Aorta (tissue), 5 donors: ENCODE measurements around the gene TLN1. TPM values are rescaled to one million over a fixed set of nuclear protein-coding genes. Genes with fewer than 3 reads are reported as not detected.

Experiments
- ATAC-seq: fragments of 200-7000 bp; cut with Tn5 transposase; one replicate; pipeline ENCODE4 v1.9.1; 2022; ENCODE audit warnings: moderate library complexity; ENCODE audit not compliant: low FRiP score
- DNase-seq, 2 donors: peaks; one replicate each; pipeline ENCODE4 v3.0.0-alpha.2; 2020
- H3K27ac ChIP-seq, 2 donors: one replicate each; pipeline ENCODE4 v1.5.1; 2013; ENCODE audit warnings: low read length in 2 of 2, mild to moderate bottlenecking in 2 of 2, moderate library complexity in 2 of 2, control low read depth in 1 of 2, inconsistent platforms in 1 of 2, low read depth in 1 of 2
- H3K27me3 ChIP-seq, 2 donors: one replicate each; pipeline ENCODE4 v1.6.1; 2013; ENCODE audit warnings: control low read depth in 1 of 2, low read length in 1 of 2, mild to moderate bottlenecking in 1 of 2, moderate library complexity in 1 of 2; ENCODE audit not compliant: insufficient read depth in 2 of 2, control insufficient read depth in 1 of 2
- H3K36me3 ChIP-seq, 2 donors: one replicate each; pipeline ENCODE4 v1.6.1; 2013; ENCODE audit warnings: control low read depth in 1 of 2, low read length in 1 of 2, mild to moderate bottlenecking in 1 of 2; ENCODE audit not compliant: insufficient read depth in 2 of 2, control insufficient read depth in 1 of 2
- H3K4me1 ChIP-seq, 2 donors: one replicate each; pipeline ENCODE4 v1.6.1; 2013; ENCODE audit warnings: low read length in 2 of 2, control low read depth in 1 of 2, mild to moderate bottlenecking in 1 of 2, moderate library complexity in 1 of 2; ENCODE audit not compliant: insufficient read depth in 2 of 2, control insufficient read depth in 1 of 2
- H3K4me3 ChIP-seq, 2 donors: one replicate each; pipeline ENCODE4 v1.5.1; 2013; ENCODE audit warnings: low read length in 2 of 2, control low read depth in 1 of 2, mild to moderate bottlenecking in 1 of 2
- H3K9me3 ChIP-seq: one replicate; pipeline ENCODE4 v1.6.1; 2013; ENCODE audit warnings: mild to moderate bottlenecking, low read length; ENCODE audit not compliant: control insufficient read depth
- WGBS, 2 donors: extraction: QIAGEN DNeasy Blood & Tissue Kit; methylation state at CpG; one replicate each; pipeline ENCODE4 v1.1.7; 2013; 5-methylcytosine and 5-hydroxymethylcytosine counted together
- intact Hi-C, 2 donors: fragments of 100-400 bp; cut with DNase I; formaldehyde crosslinking; loops; one replicate each; pipeline versions ENCODE4 v1.14.2 to v1.15.0; 2022
- polyA plus RNA-seq, 2 donors: library from polyadenylated mRNA; stranded (reverse); fragments of 200-250 nt; gene quantifications; one replicate each; pipeline ENCODE4 v1.2.3, GENCODE V29; 2013
- total RNA-seq, 2 donors: library from RNA; stranded (reverse); fragmentation: NEBNext Ultra II Directional; extraction: Animal tissue kit (Norgen Biotek cat#: 25700); gene quantifications; one replicate each; pipeline ENCODE4 v1.2.1, GENCODE V29; 2021
- donor health status: healthy with polysubstance abuse.
- donor health status: Bipolar disorder and iron deficiency.
- donor health status: DM: no; HTN: no; CAD: no.
- donor health status: DM: no; HTN: no; CAD: no.
- donor health status: DM: yes; HTN: yes; CAD: no.

TLN1 gene
- total and polyA plus RNA-seq, 4 donors = 160 to 1,271 (median 558) TPM

- peaks cover 0 to 2% of the 10 kb centered on the region in 2 donors for H3K4me1 ChIP-seq
- H3K27ac ChIP-seq = peak overlapping the region in 1 of 2 donors; percentile 66
- ATAC-seq (no peak), DNase-seq (no peak)
- no peaks in the 10 kb centered on the region for H3K36me3 ChIP-seq
- no peaks in the 10 kb centered on the region for H3K9me3 ChIP-seq
- no peak overlapping the region for H3K4me3 ChIP-seq
- intact Hi-C loops = no loop called here
- 75 to 78% methylated on average over 7 of the region's 7 CpGs for WGBS, 2 donors
- H3K27me3 ChIP-seq = no peaks in the 10 kb centered on the region
Observed at GRCh38 chr9:35662437-35662836, 69.6 kb downstream of the TLN1 start.

DNA sequence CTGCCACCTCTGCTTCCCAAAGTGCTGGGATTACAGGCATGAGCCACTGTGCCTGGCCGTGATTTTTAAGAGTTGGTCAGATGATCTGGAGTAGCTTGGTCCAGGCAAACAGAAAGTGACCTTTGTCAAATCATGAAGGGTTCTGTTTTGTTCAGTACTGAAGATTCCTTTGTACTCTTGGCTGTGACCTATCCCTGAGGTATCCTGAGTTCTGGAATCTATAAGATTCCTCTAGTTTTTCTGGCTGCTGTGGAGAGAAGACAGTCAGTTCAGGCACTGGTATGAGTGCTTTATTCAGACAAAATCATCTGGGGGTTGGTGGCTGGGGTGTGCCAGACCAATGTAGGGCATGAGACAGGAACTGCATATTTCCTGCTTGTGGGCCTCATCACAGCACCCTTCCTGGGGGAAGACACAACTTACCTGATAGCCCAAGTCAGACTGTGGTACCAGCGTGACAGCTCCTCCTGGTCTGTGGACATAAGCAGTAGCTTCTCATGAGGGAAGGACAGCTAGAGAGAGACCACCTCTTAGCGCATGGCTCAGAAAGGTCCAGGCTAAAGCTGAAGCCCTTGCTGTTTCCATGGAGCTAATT is 70.1 kb downstream of the TLN1 start:
- Histone ChIP-seq H3K36me3 (no peaks in the 10 kb centered on the region), H3K27me3 (no peaks in the 10 kb centered on the region), H3K27ac (peak overlapping the region; percentile 15 to 66), H3K4me1 (peaks cover 0 to 2% of the 10 kb centered on the region in 2 donors), H3K9me3 (no peaks in the 10 kb centered on the region), H3K4me3 (no peak overlapping the region)
- DNase-seq (no peak), ATAC-seq (no peak)
- 59 to 60% methylated on average over 3 of the region's 3 CpGs for WGBS, 2 donors
- intact Hi-C loops = loop anchor here in 1 of 2 donors (2.0 kb wide), 1 partner anchor 27 kb away; the partner anchor contains the start of gene TPM2

DNA sequence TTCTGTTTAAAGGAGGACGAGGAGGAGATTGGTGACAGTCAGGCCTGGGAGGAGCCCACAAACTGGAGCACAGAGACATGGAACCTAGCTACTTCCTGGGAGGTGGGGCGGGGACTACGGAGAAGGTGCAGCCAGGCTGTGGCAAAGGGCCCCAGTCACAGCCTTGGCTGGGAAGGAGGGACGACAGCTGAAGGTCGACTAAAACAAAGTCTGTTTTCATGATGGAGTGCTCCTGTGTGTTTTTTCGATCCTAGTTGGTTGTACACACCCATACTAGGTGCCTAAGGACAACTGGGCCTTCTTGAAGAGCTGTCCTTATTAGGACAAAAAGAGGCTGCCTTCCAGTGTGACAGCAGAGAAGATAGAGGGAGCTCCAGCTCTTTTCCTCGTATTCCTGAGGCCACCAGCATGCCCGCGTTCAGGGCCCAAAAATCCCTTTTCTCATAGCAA is 71.0 kb downstream of the TLN1 start:
- ATAC-seq (no peak), DNase-seq (no peak)
- no peaks in the 10 kb centered on the region for H3K36me3 ChIP-seq
- no peaks in the 10 kb centered on the region for H3K27me3 ChIP-seq
- WGBS, 2 donors = 8 to 11% methylated on average over 9 of the region's 9 CpGs
- peak overlapping the region; percentile 62 to 76 for H3K27ac ChIP-seq
- H3K4me1 ChIP-seq = peaks cover 0 to 2% of the 10 kb centered on the region in 2 donors
- no peak overlapping the region for H3K4me3 ChIP-seq
- H3K9me3 ChIP-seq = no peaks in the 10 kb centered on the region
- intact Hi-C loops = loop anchor here in 1 of 2 donors (2.0 kb wide), 1 partner anchor 28 kb away; the partner anchor contains the start of gene TPM2

DNA sequence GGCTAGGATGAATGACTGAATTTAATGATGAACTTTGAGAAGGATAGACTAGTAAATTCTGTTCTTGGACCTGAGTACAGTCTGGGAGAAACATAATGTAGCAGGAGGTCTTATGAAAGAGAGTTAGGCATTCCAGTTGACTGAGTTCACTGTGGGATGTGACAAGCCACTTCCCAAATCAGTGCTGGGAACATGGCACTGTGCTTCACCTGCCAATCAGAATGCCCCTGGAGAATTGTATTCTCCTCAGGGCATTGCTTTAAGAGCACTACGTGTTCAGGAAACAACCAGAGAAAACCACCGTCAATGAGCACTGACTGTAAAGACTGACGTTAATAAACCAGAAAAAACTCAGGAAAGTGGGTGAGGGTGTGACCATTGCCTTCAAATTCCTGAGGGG is 72.7 kb downstream of the TLN1 start:
- Histone ChIP-seq H3K36me3 (no peaks in the 10 kb centered on the region), H3K9me3 (no peaks in the 10 kb centered on the region), H3K27ac (peak overlapping the region; percentile 64 to 77), H3K27me3 (no peaks in the 10 kb centered on the region), H3K4me1 (peaks cover 0 to 2% of the 10 kb centered on the region in 2 donors), H3K4me3 (peak overlapping the region; percentile 80 to 90)
- peak; percentile 1 for ATAC-seq
- intact Hi-C loops = loop anchor here (1.0 to 10.0 kb wide), 3 partner anchors 69 to 225 kb away; no protein-coding TSS in a partner anchor
- WGBS, 2 donors = 3 to 8% methylated on average over 3 of the region's 3 CpGs
- DNase-seq = no peak

DNA sequence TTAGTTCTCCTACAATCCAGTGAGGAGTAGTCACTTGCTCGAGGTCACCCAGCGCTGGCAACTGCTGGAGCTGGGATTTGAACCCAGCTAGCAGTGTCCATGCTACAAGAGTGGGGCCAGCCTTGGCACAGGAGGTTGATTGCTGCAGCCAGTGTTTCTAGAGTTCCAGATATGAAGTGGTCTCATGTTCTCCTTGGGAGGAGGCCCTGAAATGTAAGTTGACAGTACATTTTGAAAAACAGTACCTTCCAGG is 73.1 kb downstream of the TLN1 start:
- ATAC-seq (no peak), DNase-seq (peak in 1 of 2 donors; percentile 74)
- Histone ChIP-seq H3K4me1 (peaks cover 0 to 2% of the 10 kb centered on the region in 2 donors), H3K27me3 (no peaks in the 10 kb centered on the region), H3K4me3 (peak overlapping the region; percentile 80 to 90), H3K36me3 (no peaks in the 10 kb centered on the region), H3K27ac (peak overlapping the region; percentile 77 to 86), H3K9me3 (no peaks in the 10 kb centered on the region)
- intact Hi-C loops = loop anchor here (1.0 to 10.0 kb wide), 3 partner anchors 69 to 226 kb away; no protein-coding TSS in a partner anchor
- 0 to 2% methylated on average over 2 of the region's 2 CpGs for WGBS, 2 donors

DNA sequence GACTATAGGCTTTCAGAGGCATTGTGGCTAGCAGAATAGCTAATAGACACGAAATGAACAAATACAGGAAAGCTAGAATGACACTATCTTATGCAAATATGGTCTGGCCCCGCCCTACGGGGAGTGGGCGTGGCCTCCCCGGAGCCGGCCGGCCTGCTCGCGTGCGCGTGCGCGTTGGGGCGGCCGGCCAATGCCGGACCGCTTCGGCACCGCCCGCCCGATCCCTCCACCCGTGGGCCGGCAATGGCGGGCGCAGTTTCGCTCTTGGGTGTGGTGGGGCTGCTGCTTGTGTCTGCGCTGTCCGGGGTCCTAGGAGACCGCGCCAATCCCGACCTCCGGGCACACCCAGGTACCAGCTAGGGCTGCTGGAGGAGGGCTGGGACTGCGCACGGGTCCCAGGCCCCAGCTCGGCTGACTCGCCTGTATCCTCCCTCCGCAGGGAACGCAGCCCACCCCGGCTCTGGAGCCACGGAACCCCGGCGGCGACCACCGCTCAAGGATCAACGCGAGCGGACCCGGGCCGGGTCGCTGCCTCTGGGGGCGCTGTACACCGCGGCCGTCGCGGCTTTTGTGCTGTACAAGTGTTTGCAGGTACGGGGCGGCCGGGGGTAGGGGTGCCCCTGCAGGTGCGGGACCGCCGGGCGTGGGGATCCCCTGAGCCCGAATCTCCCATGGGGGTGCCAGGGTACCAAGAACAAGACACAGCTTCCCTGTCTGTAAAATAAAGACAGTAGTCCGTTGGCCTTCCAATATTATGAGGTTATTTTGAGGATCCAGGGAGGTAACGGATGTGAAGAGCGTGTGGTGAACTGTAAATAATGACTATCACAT is 73.6 kb downstream of the TLN1 start, which contains the start of gene CCDC107:
TSS of gene CCDC107 (plus strand) at position 156 of the 831 bp plus-strand sequence. CDS start at position 244, 88 bp downstream.
- ATAC-seq = peak; percentile 93
- H3K9me3 ChIP-seq = no peaks in the 10 kb centered on the region
- peaks cover 0 to 2% of the 10 kb centered on the region in 2 donors for H3K4me1 ChIP-seq
- 0 to 1% methylated on average over 59 to 67 of the region's 67 CpGs for WGBS, 2 donors
- no peaks in the 10 kb centered on the region for H3K36me3 ChIP-seq
- peak within 1 kb of the TSS; percentile 80 to 90 for H3K4me3 ChIP-seq
- peak; percentile 91 to 95 for DNase-seq
- intact Hi-C loops = loop anchor here (2.0 to 10.0 kb wide), 2 partner anchors 72 to 226 kb away; no protein-coding TSS in a partner anchor
- peak within 1 kb of the TSS; percentile 77 to 86 for H3K27ac ChIP-seq
- H3K27me3 ChIP-seq = no peaks in the 10 kb centered on the region

DNA sequence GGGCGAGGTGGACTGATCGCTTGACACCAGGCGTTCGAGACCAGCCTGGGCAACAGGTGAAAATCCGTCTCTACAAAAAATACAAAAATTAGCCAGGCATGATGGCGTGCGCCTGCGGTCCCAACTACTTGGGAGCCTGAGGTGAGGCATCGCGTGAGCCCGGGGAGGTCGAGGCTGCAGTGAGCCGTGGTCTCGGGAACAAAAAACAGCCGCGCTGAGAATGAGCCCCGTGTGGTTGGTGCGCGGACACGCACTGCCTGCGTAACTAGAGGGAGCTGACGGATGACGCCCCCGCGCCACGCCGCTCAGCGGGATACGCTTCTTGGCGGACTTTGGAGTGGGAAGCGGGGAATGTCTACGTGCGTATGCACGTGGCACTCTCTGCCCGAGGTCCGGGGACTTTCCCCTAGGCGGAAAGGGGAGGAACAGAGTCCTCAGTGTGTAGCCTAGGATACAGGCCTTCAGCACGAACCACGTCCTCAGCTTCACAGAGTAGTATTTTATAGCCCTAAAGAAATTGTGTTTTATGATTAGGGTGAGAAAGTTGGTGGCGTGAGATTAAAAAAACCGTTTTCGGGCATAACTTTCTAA is 74.4 kb downstream of the TLN1 start, which contains the start of gene RMRP:
TSS of gene RMRP (minus strand) at position 474 of the 591 bp plus-strand sequence.
- H3K27ac ChIP-seq = peak within 1 kb of the TSS; percentile 77 to 86
- 0 to 1% methylated on average over 42 of the region's 42 CpGs for WGBS, 2 donors
- H3K27me3 ChIP-seq = no peaks in the 10 kb centered on the region
- no peaks in the 10 kb centered on the region for H3K9me3 ChIP-seq
- peak within 1 kb of the TSS; percentile 80 to 90 for H3K4me3 ChIP-seq
- ATAC-seq = peak; percentile 97
- H3K4me1 ChIP-seq = no peaks in the 10 kb centered on the region
- intact Hi-C loops = loop anchor here (2.0 to 10.0 kb wide), 2 partner anchors 73 to 227 kb away; no protein-coding TSS in a partner anchor
- DNase-seq = peak; percentile 98 to 99
- no peaks in the 10 kb centered on the region for H3K36me3 ChIP-seq

GRCh38 chr9:35656831-35657545 is 75.0 kb downstream of the TLN1 start:
- H3K4me3 ChIP-seq = no peak overlapping the region
- WGBS, 2 donors = 9 to 15% methylated on average over 25 of the region's 25 CpGs
- H3K9me3 ChIP-seq = no peaks in the 10 kb centered on the region
- H3K36me3 ChIP-seq = no peaks in the 10 kb centered on the region
- DNase-seq = peak in 1 of 2 donors; percentile 76
- H3K27me3 ChIP-seq = no peaks in the 10 kb centered on the region
- peak; percentile 53 for ATAC-seq
- intact Hi-C loops = loop anchor here in 1 of 2 donors (10.0 kb wide), 1 partner anchor 228 kb away; no protein-coding TSS in a partner anchor
- peak overlapping the region; percentile 10 to 77 for H3K27ac ChIP-seq
- H3K4me1 ChIP-seq = no peaks in the 10 kb centered on the region
